Right renal cortex interstitium (tissue), 3 donors: ENCODE results near the gene PLA2G10. TPM values are rescaled to one million over a fixed set of nuclear protein-coding genes. Genes with fewer than 3 reads are reported as not detected.

Experiments
- polyA plus RNA-seq, 3 donors: library from polyadenylated mRNA; unstranded; fragments of 120-200 nt; gene quantifications; one replicate each; pipeline ENCODE4 v1.2.1, GENCODE V29; 2013; ENCODE audit not compliant: insufficient read length in 3 of 3

The PLA2G10 gene
- polyA plus RNA-seq, 3 donors, result 0.21 to 0.57 (median 0.39) TPM

Other genes with a start within 250 kb of the PLA2G10 start
- gene PARN, start 64.0 kb downstream of the PLA2G10 start, polyA plus RNA-seq, result 10 to 100 TPM; 38.8 to 45.4 (median 38.9) TPM
- 10 to 100 TPM; 72.3 to 80.4 (median 77.2) TPM for gene BFAR, start 61.4 kb downstream of the PLA2G10 start, polyA plus RNA-seq
- 10 to 100 TPM in 1 of 3 donors, 1 to 10 TPM in 2; 7.4 to 10.0 (median 8.2) TPM for gene NPIPA3, start 9.1 kb upstream of the PLA2G10 start, polyA plus RNA-seq
- gene NPIPA2, start 48.2 kb upstream of the PLA2G10 start, polyA plus RNA-seq, result 1 to 10 TPM in 2 of 3 donors, not detected in 1; 3.9 to 4.0 TPM
- gene NOMO1, start 139.4 kb upstream of the PLA2G10 start, polyA plus RNA-seq, result 10 to 100 TPM; 69.8 to 86.7 (median 86.7) TPM
- gene NPIPA1, start 243.1 kb upstream of the PLA2G10 start, polyA plus RNA-seq, result 100 to 1,000 TPM; 102 to 110 (median 105) TPM